Endothelial cell of umbilical vein (primary cell): ENCODE results near the gene CDK6.

Experiments
- CTCF ChIP-seq, 2 donors: IDR thresholded peaks; 1 replicate in 1 of 2; 2 replicates in 1 of 2; pipeline ENCODE4 v1.5.1; 2011; ENCODE audit warnings: low read length in 2 of 2, mild to moderate bottlenecking in 2 of 2, moderate library complexity in 2 of 2, control low read depth in 1 of 2, inconsistent platforms in 1 of 2, low read depth in 1 of 2; ENCODE audit not compliant: insufficient read depth in 1 of 2; ENCODE audit errors: extremely low read depth in 1 of 2
- FOS ChIP-seq: IDR thresholded peaks from 2 replicates; pipeline ENCODE4 v1.6.1; 2011; ENCODE audit warnings: mild to moderate bottlenecking, low read length, moderate library complexity, borderline replicate concordance; ENCODE audit not compliant: insufficient read depth
- MAX ChIP-seq: IDR thresholded peaks from 2 replicates; pipeline ENCODE4 v1.6.1; 2011; ENCODE audit not compliant: insufficient read depth, insufficient read length
- POLR2A ChIP-seq: IDR thresholded peaks from 2 replicates; pipeline ENCODE4 v1.6.1; 2012; ENCODE audit warnings: low read depth, mild to moderate bottlenecking, control low read depth, low read length

DNA sequence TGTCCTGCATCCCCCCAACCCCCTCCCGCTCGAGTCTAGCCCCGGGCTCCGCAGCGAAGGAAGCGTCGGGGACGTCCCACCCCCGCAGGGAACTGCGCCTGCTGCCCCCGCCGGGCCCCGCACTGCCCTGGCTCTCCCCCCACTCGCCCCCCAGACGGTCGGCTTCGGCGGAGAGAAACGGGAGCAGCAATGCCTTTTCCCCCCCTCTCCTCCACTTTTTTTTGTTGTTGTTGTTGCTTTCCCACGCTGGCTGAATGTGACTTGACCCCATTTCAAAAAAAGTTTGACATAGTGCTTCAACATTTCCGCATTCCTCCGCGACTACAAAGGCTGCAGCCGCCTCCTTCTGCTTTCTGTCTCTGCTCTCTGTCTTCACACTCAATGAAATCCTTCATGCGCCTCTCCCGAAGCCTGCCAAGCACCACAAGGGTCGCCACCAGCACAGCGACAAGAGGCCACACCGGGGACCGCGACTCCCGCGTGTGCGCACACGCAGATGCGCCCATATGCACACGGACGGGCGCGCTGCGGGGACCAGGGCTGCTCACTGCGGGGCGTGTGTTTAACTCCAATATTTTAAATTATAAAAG, 1.0 kb downstream of the CDK6 start:
- TF ChIP-seq CTCF (IDR thresholded peaks at IDR 0.05; ENCODE audit: extremely low read depth in 1 of 2, insufficient read depth in 1 of 2, low read depth in 1 of 2, low read length in 2 of 2), result no peak
- peak; percentile 28 for TF ChIP-seq POLR2A
- TF ChIP-seq MAX, result no peak
- TF ChIP-seq FOS, result peak; percentile 15
